Measurements from ENCODE around the gene FAM98C.
"Not testable (repeated sequence)": the region's sequence is repeated elsewhere in the genome, so short reads cannot be mapped to it uniquely, and the experiment has no call there.

Gene FAM98C

DNA sequence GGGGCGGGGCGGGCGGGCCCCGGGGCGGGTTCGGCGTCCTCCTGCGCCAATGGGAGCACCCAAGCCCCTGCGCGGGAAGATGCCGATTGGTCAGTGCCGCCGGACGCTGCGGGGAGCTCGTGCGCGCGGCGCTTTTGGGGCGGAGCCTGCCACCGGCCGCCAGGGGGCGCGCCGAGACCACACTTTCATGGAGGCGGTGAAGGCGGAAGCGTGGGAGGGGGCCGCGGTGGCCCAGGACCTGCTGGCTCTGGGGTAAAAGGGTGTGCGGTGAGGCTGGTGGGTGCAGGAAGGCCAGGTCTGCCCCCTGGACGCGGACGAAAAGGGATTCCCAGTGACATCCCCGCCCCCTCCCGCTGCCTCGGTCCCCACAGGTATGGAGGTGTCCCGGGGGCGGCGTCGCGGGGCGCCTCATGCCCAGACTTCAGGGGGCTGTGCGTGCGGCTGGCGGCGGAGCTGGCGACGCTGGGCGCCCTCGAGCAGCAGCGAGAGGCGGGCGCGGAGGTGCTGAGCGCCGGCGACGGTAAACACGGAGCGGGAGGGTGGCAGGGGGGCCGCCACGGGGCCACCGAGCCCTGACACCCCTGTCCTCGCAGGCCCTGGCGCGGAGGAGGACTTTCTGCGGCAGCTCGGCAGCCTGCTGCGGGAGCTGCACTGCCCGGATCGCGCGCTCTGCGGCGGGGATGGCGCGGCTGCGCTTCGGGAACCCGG is at the start of gene FAM98C:
Gene FAM98C (plus strand): TSS at position 127 of the 708 bp plus-strand sequence. CDS start 61 bp downstream, at position 188.
- Mint-ChIP-seq H3K9me3 (ENCODE audit: low read depth) (no peaks in the 10 kb centered on the region), H3K36me3 (no peaks in the 10 kb centered on the region), H3K4me3 (peak within 1 kb of the TSS; percentile 89), H3K27ac (peak within 1 kb of the TSS; percentile 86), H3K27me3 (peaks cover 2% of the 10 kb centered on the region), H3K4me1 (ENCODE audit: low read depth) (peaks cover 3% of the 10 kb centered on the region)

DNA sequence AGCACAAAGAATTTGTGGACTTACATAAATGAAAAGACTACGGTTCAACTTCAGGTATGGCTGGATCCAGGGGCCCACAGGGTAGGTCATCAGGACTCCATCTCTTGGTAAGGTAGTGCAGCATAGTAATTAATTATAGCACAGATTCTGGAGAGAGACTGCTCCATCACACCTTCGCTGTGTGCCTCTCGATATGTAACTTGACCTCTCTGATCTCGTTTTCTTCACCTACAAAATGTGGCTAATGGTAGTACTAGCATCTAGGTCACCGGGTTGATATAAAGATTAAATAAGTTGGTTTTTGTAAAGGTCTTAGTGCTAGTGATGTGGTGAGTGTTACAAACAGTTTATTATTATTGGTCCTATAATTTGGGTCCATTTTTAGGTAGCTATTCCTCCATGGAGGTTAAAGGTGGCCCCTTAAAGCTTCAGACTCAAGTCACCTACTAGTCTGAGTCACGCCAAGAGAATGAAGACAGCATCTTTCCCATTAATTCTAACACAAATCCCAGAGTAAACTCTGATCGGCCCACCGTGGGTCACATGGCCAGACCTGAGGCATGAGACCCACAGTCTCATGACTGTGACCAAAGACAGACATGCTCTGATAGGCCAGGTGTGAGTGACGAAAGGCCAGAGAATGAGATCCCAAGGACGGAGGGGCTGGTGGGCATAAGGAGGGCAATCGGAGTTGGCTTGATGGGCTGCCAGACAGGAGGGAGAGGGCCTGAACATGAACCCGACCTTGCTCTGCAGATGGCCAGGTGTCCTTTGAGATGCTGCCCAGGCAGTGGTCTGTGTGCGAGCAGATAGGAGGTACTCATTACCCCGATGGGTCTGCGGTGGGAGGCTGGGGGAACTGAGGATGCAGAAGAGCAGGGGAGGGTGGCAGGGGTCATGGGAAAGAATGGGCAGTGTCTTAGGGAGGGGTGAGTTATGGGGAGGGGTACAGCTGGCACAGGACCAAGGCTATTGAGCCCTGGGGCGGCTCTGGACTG is 46.9 kb upstream of the FAM98C start:
- H3K4me3 Mint-ChIP-seq: no peak overlapping the region
- H3K9me3 Mint-ChIP-seq (ENCODE audit: low read depth): no peaks in the 10 kb centered on the region
- no peak overlapping the region for H3K27ac Mint-ChIP-seq
- no peaks in the 10 kb centered on the region for H3K36me3 Mint-ChIP-seq
- peaks cover 4% of the 10 kb centered on the region for H3K4me1 Mint-ChIP-seq (ENCODE audit: low read depth)
- no peaks in the 10 kb centered on the region for H3K27me3 Mint-ChIP-seq

DNA sequence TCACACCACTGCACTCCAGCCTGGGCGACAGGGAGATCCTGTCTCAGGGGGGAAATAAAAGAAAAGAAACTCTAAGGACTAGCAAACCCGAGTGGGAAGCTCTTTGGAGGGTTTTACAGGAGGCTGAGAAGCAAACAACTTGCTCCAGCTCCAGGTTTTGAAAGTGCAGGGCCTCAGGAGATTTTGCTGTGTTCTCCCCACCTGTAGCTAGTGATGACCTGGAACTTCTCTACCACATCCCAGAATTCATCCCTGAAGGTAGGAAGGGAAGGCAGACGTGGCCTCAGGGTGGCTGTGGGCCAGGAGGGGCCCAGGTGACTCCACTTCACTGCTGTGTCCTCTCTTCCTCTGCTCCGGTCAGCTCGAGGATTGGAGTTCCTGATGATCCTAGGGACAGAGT is 44.8 kb upstream of the FAM98C start:
- peaks cover 8% of the 10 kb centered on the region for H3K4me1 Mint-ChIP-seq (ENCODE audit: low read depth)
- H3K27ac Mint-ChIP-seq: no peak overlapping the region
- no peaks in the 10 kb centered on the region for H3K36me3 Mint-ChIP-seq
- H3K4me3 Mint-ChIP-seq: no peak overlapping the region
- no peaks in the 10 kb centered on the region for H3K9me3 Mint-ChIP-seq (ENCODE audit: low read depth)
- no peaks in the 10 kb centered on the region for H3K27me3 Mint-ChIP-seq

DNA sequence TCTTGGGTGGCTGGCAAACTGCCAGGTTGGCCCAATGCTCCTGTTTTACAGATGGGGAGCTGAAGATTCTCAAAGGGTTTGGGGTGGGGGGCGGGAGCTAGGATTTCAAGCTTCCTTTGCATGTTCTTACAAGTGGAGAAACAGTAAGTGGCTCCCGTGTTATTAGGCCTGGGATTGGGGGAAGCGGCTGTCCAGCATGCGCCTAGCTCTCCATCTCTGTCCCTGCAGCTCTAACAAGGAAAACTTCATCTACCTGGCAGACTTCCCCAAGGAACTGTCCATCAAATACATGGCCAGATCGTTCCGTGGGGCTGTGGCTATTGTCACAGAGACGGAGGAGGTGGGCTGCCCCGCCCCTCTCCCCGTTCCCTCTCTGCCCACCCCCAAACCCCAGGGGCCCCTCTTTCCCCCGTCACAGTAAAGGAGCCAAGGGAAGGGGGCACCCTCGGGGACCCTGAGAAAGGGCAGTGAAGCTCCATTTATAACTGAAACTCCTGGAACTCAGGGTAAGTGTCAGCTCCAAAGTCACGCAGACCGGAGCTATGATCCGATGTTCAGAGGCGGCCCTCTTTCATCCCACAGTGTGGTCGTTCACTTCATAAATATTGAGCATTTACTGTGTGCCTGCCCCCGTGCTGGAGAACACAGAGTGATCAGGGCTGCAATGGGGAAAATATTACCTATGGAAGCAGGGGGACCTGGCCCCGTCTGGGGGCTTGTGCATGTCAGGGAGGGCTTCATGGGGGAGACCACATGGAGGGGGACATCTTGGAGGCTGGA is 43.5 kb upstream of the FAM98C start:
- Mint-ChIP-seq H3K27ac (no peak overlapping the region), H3K36me3 (no peaks in the 10 kb centered on the region), H3K27me3 (no peaks in the 10 kb centered on the region), H3K4me1 (ENCODE audit: low read depth) (peaks cover 10% of the 10 kb centered on the region), H3K4me3 (peak overlapping the region; percentile 3), H3K9me3 (ENCODE audit: low read depth) (no peaks in the 10 kb centered on the region)

DNA sequence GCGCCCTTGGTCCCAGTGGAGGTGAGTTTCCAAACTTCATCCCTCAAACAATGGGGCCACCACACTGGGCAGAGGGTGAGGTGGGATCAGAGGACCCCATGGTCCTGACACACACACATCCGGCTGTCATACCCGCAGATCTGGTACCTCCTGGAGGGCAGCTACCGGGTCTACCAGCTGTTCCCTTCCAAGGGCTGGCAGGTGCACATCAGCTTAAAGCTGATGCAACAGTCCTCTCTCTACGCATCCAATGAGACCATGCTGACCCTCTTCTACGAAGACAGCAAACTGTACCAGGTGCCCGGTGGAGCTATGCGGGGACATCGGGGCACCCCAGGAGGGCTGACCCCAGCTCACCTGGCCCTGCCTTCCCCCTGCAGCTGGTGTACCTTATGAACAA is 42.5 kb upstream of the FAM98C start:
- Mint-ChIP-seq H3K36me3 (no peaks in the 10 kb centered on the region), H3K27ac (no peak overlapping the region), H3K4me3 (peak overlapping the region; percentile 81), H3K9me3 (ENCODE audit: low read depth) (no peaks in the 10 kb centered on the region), H3K4me1 (ENCODE audit: low read depth) (peaks cover 10% of the 10 kb centered on the region), H3K27me3 (no peaks in the 10 kb centered on the region)

DNA sequence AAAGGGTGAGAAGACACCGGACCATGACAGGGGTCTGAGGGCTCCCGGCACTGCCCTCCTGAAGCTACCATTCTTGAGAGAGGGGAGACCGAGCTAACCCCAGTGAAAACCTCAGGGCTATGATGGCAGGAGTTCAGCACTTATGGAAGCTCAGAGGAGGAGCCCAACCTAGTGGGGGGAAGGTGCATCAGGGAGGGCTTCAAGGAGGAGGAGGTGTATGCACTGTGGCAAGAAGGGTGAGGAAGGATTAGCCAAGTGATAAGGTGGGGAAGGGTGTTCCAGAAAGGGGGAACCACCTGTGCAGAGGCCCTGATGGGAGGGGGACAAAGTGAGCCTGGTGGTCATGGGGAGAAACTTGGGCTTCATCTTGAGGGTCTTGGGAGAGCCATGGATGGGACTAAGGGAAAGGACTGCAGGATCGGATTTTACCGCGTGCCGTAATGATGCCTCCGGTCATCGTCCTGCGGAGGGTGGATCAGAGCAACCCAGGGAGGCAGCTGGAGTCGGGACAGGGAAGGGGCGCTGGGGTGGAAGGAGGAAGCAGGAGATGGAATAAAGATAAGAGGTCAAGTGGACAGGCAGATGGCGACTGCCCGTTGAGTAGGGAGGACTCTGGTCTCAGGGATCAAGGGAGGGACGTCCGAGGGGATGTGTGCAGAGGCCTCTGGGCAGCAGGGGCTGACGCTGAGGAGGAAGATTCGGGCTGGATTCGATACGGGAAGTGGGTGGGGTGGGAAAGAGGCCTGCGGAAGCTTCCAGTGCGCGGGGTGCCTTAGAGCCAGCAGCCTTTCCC is 41.9 kb upstream of the FAM98C start:
- H3K27me3 Mint-ChIP-seq: no peaks in the 10 kb centered on the region
- no peaks in the 10 kb centered on the region for H3K36me3 Mint-ChIP-seq
- no peak overlapping the region for H3K27ac Mint-ChIP-seq
- H3K4me3 Mint-ChIP-seq: peak overlapping the region; percentile 81
- H3K4me1 Mint-ChIP-seq (ENCODE audit: low read depth): peaks cover 10% of the 10 kb centered on the region
- no peaks in the 10 kb centered on the region for H3K9me3 Mint-ChIP-seq (ENCODE audit: low read depth)

DNA sequence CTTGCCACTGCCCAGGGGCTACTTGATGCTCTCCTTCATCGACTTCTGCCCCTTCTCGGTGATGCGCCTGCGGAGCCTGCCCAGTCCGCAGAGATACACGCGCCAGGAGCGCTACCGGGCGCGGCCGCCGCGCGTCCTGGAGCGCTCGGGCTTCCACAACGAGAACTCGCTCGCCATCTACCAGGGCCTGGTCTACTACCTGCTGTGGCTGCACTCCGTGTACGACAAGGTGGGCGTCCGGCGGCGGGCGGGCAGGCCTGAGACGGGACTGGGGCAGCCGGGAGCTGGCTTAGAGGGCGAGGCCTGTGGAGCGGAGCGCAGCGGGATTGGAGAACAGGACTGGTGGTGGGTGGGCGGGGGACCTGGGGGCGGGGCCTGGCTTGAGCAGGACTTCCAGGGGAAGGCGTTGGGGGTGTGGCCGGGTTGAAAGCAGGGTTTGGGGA is 41.2 kb upstream of the FAM98C start:
- no peaks in the 10 kb centered on the region for H3K36me3 Mint-ChIP-seq
- no peaks in the 10 kb centered on the region for H3K9me3 Mint-ChIP-seq (ENCODE audit: low read depth)
- H3K27ac Mint-ChIP-seq: no peak overlapping the region
- peak overlapping the region; percentile 81 for H3K4me3 Mint-ChIP-seq
- peaks cover 2% of the 10 kb centered on the region for H3K27me3 Mint-ChIP-seq
- peaks cover 10% of the 10 kb centered on the region for H3K4me1 Mint-ChIP-seq (ENCODE audit: low read depth)

DNA sequence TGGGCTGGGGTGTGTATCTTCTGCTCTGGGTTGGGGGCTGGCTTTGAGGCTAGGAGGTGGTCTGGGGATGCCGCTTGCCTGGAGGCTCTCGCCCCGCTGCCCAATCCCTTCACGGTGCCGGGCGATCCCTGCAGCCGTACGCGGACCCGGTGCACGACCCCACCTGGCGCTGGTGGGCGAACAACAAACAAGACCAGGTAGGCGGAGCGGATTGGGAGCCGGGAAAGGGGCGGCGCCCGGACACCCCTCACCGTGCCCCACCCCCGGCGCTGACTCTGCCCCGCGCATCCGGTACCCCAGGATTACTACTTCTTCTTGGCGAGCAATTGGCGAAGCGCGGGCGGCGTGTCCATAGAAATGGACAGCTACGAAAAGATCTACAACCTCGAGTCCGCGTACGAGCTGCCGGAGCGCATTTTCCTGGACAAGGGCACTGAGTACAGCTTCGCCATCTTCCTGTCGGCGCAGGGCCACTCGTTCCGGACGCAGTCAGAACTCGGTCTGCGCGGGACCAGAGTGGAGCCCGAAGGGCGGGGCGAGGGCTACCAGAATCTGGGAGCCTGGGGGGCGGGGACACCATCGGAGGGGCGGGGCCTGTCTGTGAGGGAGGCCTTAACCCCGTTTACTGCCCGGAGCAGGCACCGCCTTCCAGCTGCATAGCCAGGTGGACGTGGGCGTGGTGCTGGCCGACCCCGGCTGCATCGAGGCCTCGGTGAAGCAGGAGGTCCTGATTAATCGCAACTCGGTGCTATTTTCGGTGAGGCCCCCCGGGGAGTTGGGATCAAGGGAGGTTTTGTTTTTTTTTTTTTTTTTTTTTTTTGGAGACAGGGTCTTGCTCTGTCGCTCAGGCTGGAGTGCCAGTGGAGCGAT is 40.6 kb upstream of the FAM98C start:
- Mint-ChIP-seq H3K27ac (no peak overlapping the region), H3K4me1 (ENCODE audit: low read depth) (peaks cover 10% of the 10 kb centered on the region), H3K27me3 (peaks cover 2% of the 10 kb centered on the region), H3K4me3 (peak overlapping the region; percentile 81), H3K9me3 (ENCODE audit: low read depth) (no peaks in the 10 kb centered on the region), H3K36me3 (no peaks in the 10 kb centered on the region)

DNA sequence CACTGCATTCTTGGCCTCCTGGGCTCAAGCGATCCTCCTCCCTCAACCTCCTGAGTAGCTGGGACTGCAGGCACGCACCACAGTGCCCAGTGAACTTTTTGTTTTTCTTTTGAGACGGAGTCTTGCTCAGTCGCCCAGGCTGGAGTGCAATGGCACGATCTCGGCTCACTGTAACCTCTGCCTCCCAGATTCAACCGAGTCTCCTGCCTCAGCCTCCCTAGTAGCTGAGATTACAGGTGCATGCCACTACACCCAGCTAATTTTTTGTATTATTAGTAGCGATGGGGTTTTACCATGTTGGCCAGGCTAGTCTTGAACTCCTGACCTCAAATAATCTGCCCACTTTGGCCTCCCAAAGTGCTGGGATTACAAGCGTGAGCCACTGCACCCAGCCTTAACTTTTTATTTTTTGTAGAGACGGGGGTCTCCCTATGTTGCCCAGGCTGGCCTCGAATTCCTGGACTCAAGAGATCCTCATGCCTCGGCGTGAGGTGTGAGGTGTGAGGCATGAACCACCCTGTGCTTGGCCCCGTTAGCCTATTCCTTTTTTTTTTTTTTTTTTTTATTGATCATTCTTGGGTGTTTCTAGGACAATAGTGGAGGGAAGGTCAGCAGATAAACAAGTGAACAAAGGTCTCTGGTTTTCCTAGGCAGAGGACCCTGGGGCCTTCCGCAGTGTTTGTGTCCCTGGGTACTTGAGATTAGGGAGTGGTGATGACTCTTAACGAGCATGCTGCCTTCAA is 39.8 kb upstream of the FAM98C start:
- H3K27me3 Mint-ChIP-seq; H3K27ac Mint-ChIP-seq; H3K36me3 Mint-ChIP-seq; H3K4me1 Mint-ChIP-seq (ENCODE audit: low read depth); H3K9me3 Mint-ChIP-seq (ENCODE audit: low read depth): not testable (repeated sequence)
- H3K4me3 Mint-ChIP-seq: peak overlapping the region; percentile 81

DNA sequence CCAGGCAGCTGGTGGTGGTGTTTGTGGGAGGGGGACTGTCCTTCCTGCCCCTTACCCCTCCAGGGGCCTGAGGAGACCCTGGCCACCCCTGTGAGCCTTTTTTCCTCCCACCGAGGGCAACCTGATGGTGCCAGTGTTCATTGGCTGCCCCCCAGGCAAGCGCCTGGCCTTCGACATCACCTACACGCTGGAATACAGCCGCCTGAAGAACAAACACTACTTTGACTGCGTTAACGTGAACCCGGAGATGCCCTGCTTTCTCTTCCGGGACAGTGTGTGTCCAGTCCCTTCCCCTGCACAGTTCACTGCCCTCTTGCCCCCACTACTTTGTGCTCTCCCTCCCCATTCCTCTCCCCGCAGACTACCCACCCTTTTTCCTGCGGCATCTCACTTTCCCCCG is 35.9 kb upstream of the FAM98C start:
- H3K4me1 Mint-ChIP-seq (ENCODE audit: low read depth): peaks cover 5% of the 10 kb centered on the region
- H3K36me3 Mint-ChIP-seq: no peaks in the 10 kb centered on the region
- H3K4me3 Mint-ChIP-seq: no peak overlapping the region
- no peak overlapping the region for H3K27ac Mint-ChIP-seq
- no peaks in the 10 kb centered on the region for H3K9me3 Mint-ChIP-seq (ENCODE audit: low read depth)
- H3K27me3 Mint-ChIP-seq: peaks cover 6% of the 10 kb centered on the region

DNA sequence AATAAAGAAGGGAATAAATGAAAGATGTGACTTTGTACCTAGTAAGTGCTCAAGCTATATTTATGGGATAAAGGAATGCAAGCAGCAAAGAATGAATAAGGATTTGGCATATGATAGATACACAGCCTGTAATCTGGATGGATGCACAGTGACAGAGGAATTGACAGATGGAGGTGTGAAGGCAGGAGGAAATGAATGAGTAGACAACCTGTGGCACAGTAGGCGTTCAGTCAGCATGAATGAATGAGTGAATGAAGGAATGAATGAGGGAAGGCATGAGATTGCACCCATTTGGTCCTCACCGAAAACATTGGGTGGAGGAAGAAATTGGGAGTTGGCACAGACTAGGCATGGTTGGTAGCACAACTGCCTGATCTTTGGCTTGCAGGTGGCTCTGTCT is 33.3 kb upstream of the FAM98C start:
- Mint-ChIP-seq H3K27me3 (peaks cover 6% of the 10 kb centered on the region), H3K4me3 (no peak overlapping the region)

DNA sequence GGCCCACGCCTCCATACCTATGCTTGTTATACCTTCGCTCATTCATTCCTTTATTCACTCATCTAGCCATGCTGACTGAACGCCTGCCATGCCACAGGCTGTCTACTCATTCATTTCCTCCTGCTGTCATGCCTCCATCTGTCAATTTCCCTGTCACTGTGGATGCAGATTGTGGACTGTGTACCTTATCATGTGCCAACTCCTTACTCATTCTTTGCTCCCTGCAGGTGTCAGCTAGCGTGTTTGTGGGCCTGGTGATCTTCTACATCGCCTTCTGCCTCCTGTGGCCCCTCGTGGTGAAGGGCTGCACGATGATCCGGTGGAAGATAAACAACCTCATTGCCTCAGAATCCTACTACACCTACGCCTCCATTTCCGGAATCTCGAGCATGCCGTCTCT is 32.6 kb upstream of the FAM98C start:
- H3K27me3 Mint-ChIP-seq: peaks cover 6% of the 10 kb centered on the region
- no peak overlapping the region for H3K27ac Mint-ChIP-seq
- no peaks in the 10 kb centered on the region for H3K9me3 Mint-ChIP-seq (ENCODE audit: low read depth)

More for the DNA sequence above, 33.3 kb upstream of the FAM98C start:
- Mint-ChIP-seq H3K9me3 (ENCODE audit: low read depth) (no peaks in the 10 kb centered on the region), H3K27ac (no peak overlapping the region), H3K36me3 (no peaks in the 10 kb centered on the region), H3K4me1 (ENCODE audit: low read depth) (peaks cover 1% of the 10 kb centered on the region)

DNA sequence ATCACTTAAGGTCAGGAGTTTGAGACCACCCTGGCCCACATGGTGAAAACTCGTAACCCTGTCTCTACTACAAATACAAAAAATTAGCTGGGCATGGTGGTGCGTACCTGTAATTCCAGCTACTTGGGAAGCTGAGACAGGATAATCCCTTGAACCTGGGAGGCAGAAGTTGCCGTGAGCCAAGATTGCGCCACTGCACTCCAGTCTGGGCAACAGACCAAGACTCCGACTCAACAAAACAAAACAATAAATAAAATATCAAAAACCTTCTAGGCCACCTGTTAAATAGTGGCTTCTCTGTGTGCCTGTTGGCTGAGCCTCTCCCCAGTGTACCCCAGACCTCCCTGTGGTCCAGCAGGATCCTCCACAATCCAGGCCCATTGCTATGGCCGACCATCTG is 31.8 kb upstream of the FAM98C start:
- H3K9me3 Mint-ChIP-seq (ENCODE audit: low read depth): no peaks in the 10 kb centered on the region
- no peak overlapping the region for H3K4me3 Mint-ChIP-seq
- peaks cover 16% of the 10 kb centered on the region for H3K4me1 Mint-ChIP-seq (ENCODE audit: low read depth)
- H3K27ac Mint-ChIP-seq: no peak overlapping the region
- peaks cover 5% of the 10 kb centered on the region for H3K36me3 Mint-ChIP-seq
- H3K27me3 Mint-ChIP-seq: peaks cover 6% of the 10 kb centered on the region

More for the DNA sequence above, 32.6 kb upstream of the FAM98C start:
- H3K4me3 Mint-ChIP-seq: no peak overlapping the region
- H3K4me1 Mint-ChIP-seq (ENCODE audit: low read depth): peaks cover 9% of the 10 kb centered on the region
- peaks cover 5% of the 10 kb centered on the region for H3K36me3 Mint-ChIP-seq

Data from activated naive CD8-positive, alpha-beta T cell (primary cell).